GM23248 (cell line): ENCODE measurements around the gene MAT2B.

Experiments used
- EZH2 ChIP-seq: fragments of 200-600 bp; sonication (generic); IDR thresholded peaks from 2 replicates; pipeline ENCODE4 v1.6.1; 2018; ENCODE audit warnings: antibody characterized with exemption, mild to moderate bottlenecking; ENCODE audit not compliant: insufficient read depth, poor library complexity, severe bottlenecking
- EZH2phosphoT487 ChIP-seq: fragments of 200-600 bp; sonication (generic); IDR thresholded peaks from 2 replicates; pipeline ENCODE4 v1.6.1; 2018; ENCODE audit warnings: antibody characterized with exemption, moderate library complexity, mild to moderate bottlenecking, low read depth; ENCODE audit not compliant: insufficient read depth

DNA sequence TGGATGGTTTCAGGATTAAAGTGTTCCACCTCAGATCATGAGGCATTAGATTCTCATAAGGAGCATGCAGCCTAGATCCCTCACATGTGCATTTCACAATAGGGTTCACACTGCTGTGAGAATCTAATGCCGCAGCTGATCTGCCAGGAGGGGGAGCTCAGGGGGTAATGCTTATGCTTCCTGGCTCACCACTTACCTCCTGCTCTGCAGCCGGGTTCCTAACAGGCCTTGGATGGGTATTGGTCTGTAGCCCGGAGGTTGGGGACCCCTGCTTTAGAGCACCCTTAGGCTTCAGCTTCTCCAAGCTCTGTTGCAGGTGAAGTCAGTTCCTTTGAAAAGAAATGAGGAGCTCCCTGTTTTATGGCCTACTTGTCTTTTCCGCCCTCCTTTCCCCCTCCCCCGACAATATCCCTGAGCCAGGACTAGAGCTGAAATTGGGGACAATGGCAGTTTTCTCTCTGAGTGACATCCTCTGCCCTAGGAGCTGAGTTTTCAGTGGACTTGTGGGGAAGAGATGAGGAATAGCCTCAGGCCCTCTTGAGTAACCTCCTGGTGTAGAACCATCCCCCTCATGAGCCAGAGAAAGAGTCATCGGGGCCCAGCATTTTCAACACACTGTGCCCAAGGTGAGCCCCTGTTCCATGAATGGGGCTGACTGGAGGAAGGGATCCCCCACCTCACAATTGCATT is 16.2 kb upstream of the MAT2B start:
- TF ChIP-seq EZH2 = no peak
- no peak for TF ChIP-seq EZH2phosphoT487
